ENCODE measurements around the gene FNTB. TPM values are rescaled to one million over a fixed set of nuclear protein-coding genes. Genes with fewer than 3 reads are reported as not detected.
A peak's percentile ranks its signal among the peaks of the same experiment; 100 is the strongest.

FNTB gene
- polyA plus RNA-seq, 3 donors, result 12.3 to 14.2 (median 14.1) TPM

DNA sequence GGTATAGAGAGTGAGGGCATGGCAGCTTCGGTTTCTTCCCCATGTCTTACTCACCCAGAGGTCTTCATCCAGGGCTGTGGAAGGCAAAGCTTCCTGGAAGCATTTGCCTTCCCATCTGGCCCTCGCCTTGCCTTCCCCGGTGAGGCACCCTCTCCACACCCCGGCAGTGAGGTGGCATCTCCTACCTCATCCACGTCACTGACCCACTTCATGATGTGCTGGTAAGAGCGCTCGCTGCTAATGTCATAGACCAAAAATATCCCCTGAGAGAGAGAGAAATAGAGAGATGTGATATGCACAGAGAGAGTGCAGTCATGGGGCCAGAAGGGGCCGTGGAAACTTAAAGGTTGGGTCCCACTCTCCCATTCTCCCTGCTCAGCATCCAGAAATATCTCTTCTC, 35.8 kb upstream of the FNTB start:
- Mint-ChIP-seq H3K36me3 (peaks cover 23 to 29% of the 10 kb centered on the region in 2 donors), H3K4me1 (no peaks in the 10 kb centered on the region), H3K27me3 (ENCODE audit: low read depth in 3 of 3) (peaks cover 0 to 2% (median 0%) of the 10 kb centered on the region in 3 donors), H3K9me3 (peaks cover 0 to 1% (median 0%) of the 10 kb centered on the region in 7 donors), H3K4me3 (no peak overlapping the region), H3K27ac (no peak overlapping the region)
- no peaks in the 10 kb centered on the region for H4K20me1 ChIP-seq (ENCODE audit: insufficient read depth, low read length)
- no peak overlapping the region for H2AFZ ChIP-seq (ENCODE audit: insufficient read depth, low read depth, low read length, poor library complexity, severe bottlenecking)
- TF ChIP-seq, protein P1, sequence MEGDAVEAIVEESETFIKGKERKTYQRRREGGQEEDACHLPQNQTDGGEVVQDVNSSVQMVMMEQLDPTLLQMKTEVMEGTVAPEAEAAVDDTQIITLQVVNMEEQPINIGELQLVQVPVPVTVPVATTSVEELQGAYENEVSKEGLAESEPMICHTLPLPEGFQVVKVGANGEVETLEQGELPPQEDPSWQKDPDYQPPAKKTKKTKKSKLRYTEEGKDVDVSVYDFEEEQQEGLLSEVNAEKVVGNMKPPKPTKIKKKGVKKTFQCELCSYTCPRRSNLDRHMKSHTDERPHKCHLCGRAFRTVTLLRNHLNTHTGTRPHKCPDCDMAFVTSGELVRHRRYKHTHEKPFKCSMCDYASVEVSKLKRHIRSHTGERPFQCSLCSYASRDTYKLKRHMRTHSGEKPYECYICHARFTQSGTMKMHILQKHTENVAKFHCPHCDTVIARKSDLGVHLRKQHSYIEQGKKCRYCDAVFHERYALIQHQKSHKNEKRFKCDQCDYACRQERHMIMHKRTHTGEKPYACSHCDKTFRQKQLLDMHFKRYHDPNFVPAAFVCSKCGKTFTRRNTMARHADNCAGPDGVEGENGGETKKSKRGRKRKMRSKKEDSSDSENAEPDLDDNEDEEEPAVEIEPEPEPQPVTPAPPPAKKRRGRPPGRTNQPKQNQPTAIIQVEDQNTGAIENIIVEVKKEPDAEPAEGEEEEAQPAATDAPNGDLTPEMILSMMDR (IDR thresholded peaks at IDR 0.05), result no peak
- H3K4me2 ChIP-seq (replicated peaks; ENCODE audit: extremely low read depth, low read length, poor library complexity, severe bottlenecking), result no peak overlapping the region
- no peaks in the 10 kb centered on the region for H3K27me3 ChIP-seq (ENCODE audit: control insufficient read depth in 2 of 2, insufficient read depth in 2 of 2, low read length in 2 of 2)
- H3K27ac ChIP-seq (ENCODE audit: low read depth in 1 of 2, low read length in 2 of 2), result no peak overlapping the region
- DNase-seq, result no peak
- no peaks in the 10 kb centered on the region for H3K4me1 ChIP-seq (ENCODE audit: control insufficient read depth in 1 of 2, insufficient read depth in 2 of 2, low read length in 2 of 2)
- intact Hi-C loops (cut with micrococcal nuclease), result no loop called here
- no peaks in the 10 kb centered on the region for H3K79me2 ChIP-seq (ENCODE audit: insufficient read depth, low read length)
- no peak overlapping the region for H3K9ac ChIP-seq (ENCODE audit: insufficient read depth, low read length, poor library complexity, severe bottlenecking)
- no peaks in the 10 kb centered on the region for H3K9me3 ChIP-seq (replicated peaks in 1 of 2; ENCODE audit: control insufficient read depth in 1 of 2, insufficient read depth in 1 of 2, low read length in 2 of 2)
- WGBS (ENCODE audit: insufficient coverage), result 92% methylated on average over 2 of the region's 8 CpGs
- no peak overlapping the region for H3K4me3 ChIP-seq (replicated peaks in 1 of 3; ENCODE audit: low read depth in 2 of 3, low read length in 3 of 3)
- peaks cover 2 to 15% of the 10 kb centered on the region in 2 donors for H3K36me3 ChIP-seq (replicated peaks in 1 of 2; ENCODE audit: control insufficient read depth in 1 of 2, insufficient read depth in 2 of 2, low read length in 2 of 2)

DNA sequence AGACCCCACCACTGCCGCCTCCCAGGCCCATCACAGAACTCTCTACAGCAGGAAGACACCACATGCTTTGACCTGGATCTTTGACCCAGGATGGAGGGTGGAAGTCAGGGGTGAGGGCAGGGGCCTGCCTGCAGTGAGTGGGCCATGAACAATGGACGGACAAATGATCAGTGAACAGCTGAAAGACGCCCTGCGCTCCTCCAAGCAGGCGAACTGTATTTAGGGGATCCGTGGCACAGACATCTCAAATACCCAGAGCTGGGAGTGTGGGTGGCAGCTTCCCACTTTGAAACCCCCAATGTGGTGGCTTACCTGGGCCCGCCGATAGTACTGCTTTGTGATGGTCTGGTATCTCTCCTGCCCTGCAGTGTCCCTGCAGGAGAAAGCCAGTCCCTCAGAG, 35.4 kb upstream of the FNTB start:
- Mint-ChIP-seq H3K27me3 (ENCODE audit: low read depth in 3 of 3) (peaks cover 0 to 2% (median 0%) of the 10 kb centered on the region in 3 donors), H3K4me1 (no peaks in the 10 kb centered on the region), H3K4me3 (no peak overlapping the region), H3K27ac (peak overlapping the region in 1 of 7 donors; percentile 30), H3K9me3 (peaks cover 0 to 1% (median 0%) of the 10 kb centered on the region in 7 donors), H3K36me3 (peaks cover 22 to 27% of the 10 kb centered on the region in 2 donors)
- WGBS (ENCODE audit: insufficient coverage), result 98% methylated on average over 6 of the region's 8 CpGs
- Histone ChIP-seq H3K4me1 (ENCODE audit: control insufficient read depth in 1 of 2, insufficient read depth in 2 of 2, low read length in 2 of 2) (no peaks in the 10 kb centered on the region), H3K27ac (ENCODE audit: low read depth in 1 of 2, low read length in 2 of 2) (no peak overlapping the region), H3K9me3 (replicated peaks in 1 of 2; ENCODE audit: control insufficient read depth in 1 of 2, insufficient read depth in 1 of 2, low read length in 2 of 2) (no peaks in the 10 kb centered on the region), H2AFZ (ENCODE audit: insufficient read depth, low read depth, low read length, poor library complexity, severe bottlenecking) (no peak overlapping the region), H4K20me1 (ENCODE audit: insufficient read depth, low read length) (no peaks in the 10 kb centered on the region), H3K79me2 (ENCODE audit: insufficient read depth, low read length) (no peaks in the 10 kb centered on the region), H3K9ac (ENCODE audit: insufficient read depth, low read length, poor library complexity, severe bottlenecking) (no peak overlapping the region), H3K4me2 (replicated peaks; ENCODE audit: extremely low read depth, low read length, poor library complexity, severe bottlenecking) (no peak overlapping the region), H3K36me3 (replicated peaks in 1 of 2; ENCODE audit: control insufficient read depth in 1 of 2, insufficient read depth in 2 of 2, low read length in 2 of 2) (peaks cover 0 to 13% of the 10 kb centered on the region in 2 donors), H3K27me3 (ENCODE audit: control insufficient read depth in 2 of 2, insufficient read depth in 2 of 2, low read length in 2 of 2) (no peaks in the 10 kb centered on the region), H3K4me3 (replicated peaks in 1 of 3; ENCODE audit: low read depth in 2 of 3, low read length in 3 of 3) (no peak overlapping the region)
- intact Hi-C loops (cut with micrococcal nuclease), result no loop called here
- TF ChIP-seq, protein P1 (IDR thresholded peaks at IDR 0.05), result no peak
- DNase-seq, result no peak

Data from CD14-positive monocyte (primary cell).